ENCODE data around the gene SERPINA5. TPM values are rescaled to one million over a fixed set of nuclear protein-coding genes. Genes with fewer than 3 reads are reported as not detected.
A peak's percentile ranks its signal among the peaks of the same experiment; 100 is the strongest.

The SERPINA5 gene
- 0.16 TPM for total RNA-seq

- no peak for DNase-seq
These were observed at the start of gene SERPINA5 for GRCh38 chr14:94581127-94581999. Gene SERPINA5, plus strand, starts transcription at chr14:94581426. Its CDS starts 5,937 bp downstream, at chr14:94587363.

GRCh38 chr14:94532447-94532846 lies 48.8 kb upstream of the SERPINA5 start:
- no peak for DNase-seq

GRCh38 chr14:94535506-94535905 lies 45.7 kb upstream of the SERPINA5 start:
- no peak for DNase-seq

GRCh38 chr14:94536836-94537235 lies 44.4 kb upstream of the SERPINA5 start:
- no peak for DNase-seq

- DNase-seq = no peak
These were observed 43.0 kb upstream of the SERPINA5 start for GRCh38 chr14:94538070-94538740.

- DNase-seq = no peak
These were observed 42.0 kb upstream of the SERPINA5 start for GRCh38 chr14:94539181-94539580.

GRCh38 chr14:94540031-94540794 lies 41.0 kb upstream of the SERPINA5 start:
- DNase-seq = no peak

GRCh38 chr14:94541234-94541975 lies 39.8 kb upstream of the SERPINA5 start:
- DNase-seq = no peak

- DNase-seq = no peak
These were observed 39.0 kb upstream of the SERPINA5 start for GRCh38 chr14:94542111-94542810.

GRCh38 chr14:94542811-94543440 lies 38.3 kb upstream of the SERPINA5 start:
- no peak for DNase-seq

- no peak for DNase-seq
These were observed 37.6 kb upstream of the SERPINA5 start for GRCh38 chr14:94543449-94544124.

GRCh38 chr14:94544726-94545125 lies 36.5 kb upstream of the SERPINA5 start:
- no peak for DNase-seq

- peak; percentile 78 for DNase-seq
These were observed 35.9 kb upstream of the SERPINA5 start for GRCh38 chr14:94545131-94545841.

GRCh38 chr14:94547151-94547680 lies 34.0 kb upstream of the SERPINA5 start:
- no peak for DNase-seq

- DNase-seq = no peak
These were observed 33.5 kb upstream of the SERPINA5 start for GRCh38 chr14:94547726-94548125.

GRCh38 chr14:94548131-94548998 lies 32.9 kb upstream of the SERPINA5 start:
- DNase-seq = no peak

GRCh38 chr14:94548999-94549985 lies 31.9 kb upstream of the SERPINA5 start:
- DNase-seq = peak; percentile 21
